Mesothelial cell of epicardium (in vitro differentiated cells): Measurements from ENCODE around the gene C6orf163. TPM values are rescaled to one million over a fixed set of nuclear protein-coding genes. Genes with fewer than 3 reads are reported as not detected.
"Not testable (repeated sequence)": the region's sequence is repeated elsewhere in the genome, so short reads cannot be mapped to it uniquely, and the experiment has no call there.

ENCODE experiments used
- DNase-seq, 2 experiments: peaks; one replicate each; pipeline ENCODE4 v3.0.0; 2021; ENCODE audit warnings: low spot score in 2 of 2; ENCODE audit not compliant: unreplicated experiment in 2 of 2
- H3K27ac Mint-ChIP-seq: 2 replicates; pipeline ENCODE4 v1.8.0; 2021; ENCODE audit warnings: mixed read lengths
- H3K27me3 Mint-ChIP-seq: 2 replicates; pipeline ENCODE4 v1.8.0; 2021; ENCODE audit warnings: low read depth, mixed read lengths
- H3K36me3 Mint-ChIP-seq: 2 replicates; pipeline ENCODE4 v1.8.0; 2021; ENCODE audit warnings: mixed read lengths
- H3K4me1 Mint-ChIP-seq: 2 replicates; pipeline ENCODE4 v1.8.0; 2021; ENCODE audit warnings: mixed read lengths
- H3K4me3 Mint-ChIP-seq: 2 replicates; pipeline ENCODE4 v1.8.0; 2021; ENCODE audit warnings: mild to moderate bottlenecking, moderate library complexity, mixed read lengths
- H3K9me3 Mint-ChIP-seq: 2 replicates; pipeline ENCODE4 v1.8.0; 2021; ENCODE audit warnings: mixed read lengths
- total RNA-seq: library from RNA; stranded (reverse); gene quantifications from 3 replicates; pipeline ENCODE4 v1.2.1, GENCODE V29; 2021
- TF ChIP-seq, protein P1 (sequence below): fragments of 200-600 bp; sonication (generic); IDR thresholded peaks from one replicate; pipeline ENCODE4 v1.5.0; 2021; ENCODE audit warnings: antibody characterized with exemption; ENCODE audit not compliant: unreplicated experiment

The C6orf163 gene
- total RNA-seq: 9.0 to 11.5 TPM (median 10.0 TPM) in 3 replicates

DNA sequence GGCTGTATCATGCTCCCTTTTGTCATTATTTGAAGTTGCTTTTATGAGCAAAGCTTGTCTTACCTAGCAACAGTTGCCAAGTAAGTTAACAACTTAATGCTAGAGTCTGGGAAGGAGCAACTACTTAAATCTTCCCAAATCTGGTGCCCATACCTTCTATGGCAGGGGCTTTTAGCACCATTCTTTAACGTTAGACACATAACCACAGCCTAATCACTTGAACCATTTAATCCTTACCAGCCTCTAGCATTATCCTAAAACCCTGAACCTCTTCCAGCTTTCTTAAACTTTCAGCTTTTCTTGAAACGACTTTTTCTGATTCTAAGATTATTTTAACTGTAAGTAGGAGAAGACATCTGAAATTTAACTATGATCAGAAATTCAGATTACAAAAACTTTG lies at the start of gene C6orf163:
Gene C6orf163 (plus strand): TSS at position 83 of the 400 bp plus-strand sequence. CDS start 287 bp downstream, at position 370.
- H3K4me3 Mint-ChIP-seq: no peak within 1 kb of the TSS
- H3K9me3 Mint-ChIP-seq: no peaks in the 10 kb centered on the region

DNA sequence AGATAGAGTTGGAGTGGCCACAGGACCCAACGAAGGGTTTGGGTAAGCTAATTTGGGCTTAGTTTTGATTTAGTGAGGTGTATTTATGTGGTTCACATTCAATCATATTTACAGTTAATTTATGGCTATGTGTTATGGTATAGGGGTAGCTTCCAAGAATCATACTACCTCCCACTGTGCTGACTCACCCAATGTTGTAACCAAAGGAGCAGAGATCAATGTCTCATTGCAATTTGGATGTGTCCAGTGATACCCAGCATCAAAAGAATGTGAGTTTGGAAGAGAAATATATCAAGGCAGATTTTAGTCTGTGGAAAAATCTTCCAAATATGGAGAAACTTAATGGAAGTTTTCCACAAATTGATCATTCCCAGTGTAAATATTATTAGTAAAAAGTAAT lies 47.5 kb upstream of the C6orf163 start:
- TF ChIP-seq, protein P1, sequence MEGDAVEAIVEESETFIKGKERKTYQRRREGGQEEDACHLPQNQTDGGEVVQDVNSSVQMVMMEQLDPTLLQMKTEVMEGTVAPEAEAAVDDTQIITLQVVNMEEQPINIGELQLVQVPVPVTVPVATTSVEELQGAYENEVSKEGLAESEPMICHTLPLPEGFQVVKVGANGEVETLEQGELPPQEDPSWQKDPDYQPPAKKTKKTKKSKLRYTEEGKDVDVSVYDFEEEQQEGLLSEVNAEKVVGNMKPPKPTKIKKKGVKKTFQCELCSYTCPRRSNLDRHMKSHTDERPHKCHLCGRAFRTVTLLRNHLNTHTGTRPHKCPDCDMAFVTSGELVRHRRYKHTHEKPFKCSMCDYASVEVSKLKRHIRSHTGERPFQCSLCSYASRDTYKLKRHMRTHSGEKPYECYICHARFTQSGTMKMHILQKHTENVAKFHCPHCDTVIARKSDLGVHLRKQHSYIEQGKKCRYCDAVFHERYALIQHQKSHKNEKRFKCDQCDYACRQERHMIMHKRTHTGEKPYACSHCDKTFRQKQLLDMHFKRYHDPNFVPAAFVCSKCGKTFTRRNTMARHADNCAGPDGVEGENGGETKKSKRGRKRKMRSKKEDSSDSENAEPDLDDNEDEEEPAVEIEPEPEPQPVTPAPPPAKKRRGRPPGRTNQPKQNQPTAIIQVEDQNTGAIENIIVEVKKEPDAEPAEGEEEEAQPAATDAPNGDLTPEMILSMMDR: no peak
- H3K27me3 Mint-ChIP-seq: peaks cover 7% of the 10 kb centered on the region
- no peaks in the 10 kb centered on the region for H3K4me1 Mint-ChIP-seq
- no peaks in the 10 kb centered on the region for H3K36me3 Mint-ChIP-seq
- peaks cover 7% of the 10 kb centered on the region for H3K9me3 Mint-ChIP-seq
- no peak overlapping the region for H3K4me3 Mint-ChIP-seq
- no peak for DNase-seq
- H3K27ac Mint-ChIP-seq: no peak overlapping the region

More for the DNA sequence above, at the start of gene C6orf163:
- peaks cover 5% of the 10 kb centered on the region for H3K36me3 Mint-ChIP-seq
- DNase-seq: no peak
- peaks cover 39% of the 10 kb centered on the region for H3K4me1 Mint-ChIP-seq
- H3K27me3 Mint-ChIP-seq: no peaks in the 10 kb centered on the region
- H3K27ac Mint-ChIP-seq: peak within 1 kb of the TSS; percentile 58
- TF ChIP-seq, protein P1: no peak

DNA sequence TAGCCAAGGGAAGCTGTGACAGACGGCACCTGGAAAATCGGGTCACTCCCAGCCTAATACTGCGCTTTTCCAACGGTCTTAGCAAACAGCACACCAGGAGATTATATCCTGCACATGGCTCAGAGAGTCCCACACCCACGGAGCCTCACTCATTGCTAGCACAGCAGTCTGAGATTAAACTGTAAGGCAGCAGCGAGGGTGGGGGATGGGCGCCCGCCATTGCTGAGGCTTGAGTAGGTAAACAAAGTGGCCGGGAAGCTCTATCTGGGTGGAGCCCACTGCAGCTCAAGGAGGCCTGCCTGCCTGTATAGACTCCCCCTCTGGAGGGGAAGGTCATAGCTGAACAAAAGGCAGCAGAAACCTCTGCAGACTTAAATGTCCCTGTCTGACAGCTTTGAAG lies 43.3 kb upstream of the C6orf163 start:
- H3K9me3 Mint-ChIP-seq: peaks cover 27% of the 10 kb centered on the region
- not testable (repeated sequence) for H3K36me3 Mint-ChIP-seq, H3K4me1 Mint-ChIP-seq

DNA sequence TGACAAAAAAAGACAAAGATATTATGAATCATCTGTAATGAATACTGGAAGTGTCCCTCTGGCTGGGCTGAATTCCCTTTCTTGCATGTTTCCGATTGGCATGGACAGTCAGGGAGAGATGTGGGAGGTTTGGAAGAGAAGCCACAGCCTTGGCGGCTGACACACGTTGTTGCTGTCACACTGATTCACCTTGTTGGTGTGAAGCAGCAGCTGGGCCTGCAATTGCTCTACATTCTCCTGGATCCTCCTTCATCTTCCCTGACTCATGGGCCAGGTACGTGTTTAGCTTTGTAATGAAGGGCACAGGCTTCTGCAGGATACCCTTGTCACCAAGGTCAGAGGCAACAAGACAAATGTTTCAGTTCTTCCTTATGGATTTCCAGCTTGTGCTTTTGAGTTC lies 35.6 kb upstream of the C6orf163 start:
- TF ChIP-seq, protein P1: no peak
- no peaks in the 10 kb centered on the region for H3K4me1 Mint-ChIP-seq
- no peak for DNase-seq
- no peak overlapping the region for H3K4me3 Mint-ChIP-seq
- no peaks in the 10 kb centered on the region for H3K36me3 Mint-ChIP-seq
- H3K9me3 Mint-ChIP-seq: peaks cover 7% of the 10 kb centered on the region
- H3K27ac Mint-ChIP-seq: no peak overlapping the region
- peaks cover 22% of the 10 kb centered on the region for H3K27me3 Mint-ChIP-seq

More for the DNA sequence above, 43.3 kb upstream of the C6orf163 start:
- DNase-seq, H3K27ac Mint-ChIP-seq, H3K4me3 Mint-ChIP-seq: not testable (repeated sequence)
- peaks cover 11% of the 10 kb centered on the region for H3K27me3 Mint-ChIP-seq

DNA sequence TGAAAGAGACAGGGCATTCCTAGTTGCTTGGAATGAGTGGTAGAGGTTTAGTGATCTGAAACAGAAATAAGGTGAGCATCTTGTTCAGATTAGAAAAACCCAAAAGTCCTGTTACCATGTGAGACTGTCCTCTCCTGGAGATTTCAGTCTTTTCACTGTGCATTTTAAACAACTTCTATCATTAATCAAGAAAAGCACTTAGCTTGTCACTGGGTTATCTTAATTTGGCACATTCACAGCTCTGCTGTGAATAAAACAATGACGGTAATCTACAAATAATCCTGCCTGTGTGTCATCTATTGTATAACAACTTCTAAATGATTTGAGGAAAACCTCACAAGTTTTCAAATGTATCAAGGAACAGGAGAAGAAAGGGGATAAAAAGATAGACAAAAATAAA lies 31.8 kb upstream of the C6orf163 start:
- H3K36me3 Mint-ChIP-seq: no peaks in the 10 kb centered on the region
- TF ChIP-seq, protein P1: no peak
- H3K4me3 Mint-ChIP-seq: no peak overlapping the region
- H3K27ac Mint-ChIP-seq: no peak overlapping the region
- no peaks in the 10 kb centered on the region for H3K9me3 Mint-ChIP-seq
- H3K27me3 Mint-ChIP-seq: peaks cover 27% of the 10 kb centered on the region
- DNase-seq: no peak
- no peaks in the 10 kb centered on the region for H3K4me1 Mint-ChIP-seq

DNA sequence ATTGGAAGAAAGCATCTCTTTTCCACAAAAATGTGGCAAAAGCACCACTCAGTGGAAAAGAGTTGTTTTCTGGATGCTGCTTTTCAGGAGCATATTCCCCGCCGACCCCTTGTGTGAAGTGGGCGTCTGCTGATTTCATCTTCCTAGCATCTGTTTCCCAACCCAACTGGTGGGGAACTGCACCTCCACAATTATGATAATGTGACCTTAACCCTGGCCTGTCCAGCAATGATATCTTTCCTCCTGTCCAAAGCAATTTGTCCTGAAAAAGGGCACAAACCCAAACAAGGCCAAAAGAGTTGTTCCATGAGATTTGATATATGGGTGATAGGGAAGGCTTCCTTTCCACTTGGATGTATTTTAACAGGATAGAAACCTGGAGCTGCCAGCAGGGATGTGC lies 29.5 kb upstream of the C6orf163 start:
- TF ChIP-seq, protein P1: no peak
- no peak overlapping the region for H3K4me3 Mint-ChIP-seq

More for the DNA sequence above, 29.5 kb upstream of the C6orf163 start:
- DNase-seq: no peak
- Mint-ChIP-seq H3K9me3 (no peaks in the 10 kb centered on the region), H3K27ac (no peak overlapping the region), H3K27me3 (peaks cover 27% of the 10 kb centered on the region), H3K4me1 (no peaks in the 10 kb centered on the region), H3K36me3 (no peaks in the 10 kb centered on the region)
